Subcutaneous adipose tissue (tissue), 4 donors: ENCODE data around the gene XPO6. TPM values are rescaled to one million over a fixed set of nuclear protein-coding genes. Genes with fewer than 3 reads are reported as not detected.

ENCODE experiments used
- CTCF ChIP-seq: fragments of 450-650 bp; IDR thresholded peaks from one replicate; pipeline ENCODE4 v1.5.1; 2016; ENCODE audit warnings: low read depth, mild to moderate bottlenecking, control low read depth, antibody characterized with exemption, moderate library complexity
- total RNA-seq, 4 donors: library from RNA; depleted of rRNA; stranded (reverse); fragments of >200 nt; gene quantifications; one replicate each; pipeline ENCODE4 v1.1.0, GENCODE V29; 2016

The XPO6 gene
- total RNA-seq, 4 donors from 2014 or later = 64.1 to 121 (median 82.9) TPM

GRCh38 chr16:28078261-28078660 lies 133.5 kb downstream of the XPO6 start:
- TF ChIP-seq CTCF = no peak

GRCh38 chr16:28073836-28074235 lies 137.9 kb downstream of the XPO6 start:
- no peak for TF ChIP-seq CTCF

GRCh38 chr16:28072087-28072486 lies 139.7 kb downstream of the XPO6 start:
- no peak for TF ChIP-seq CTCF

- no peak for TF ChIP-seq CTCF
These were observed 141.6 kb downstream of the XPO6 start for GRCh38 chr16:28069971-28070794.

GRCh38 chr16:28068976-28069375 lies 142.8 kb downstream of the XPO6 start:
- TF ChIP-seq CTCF = no peak

GRCh38 chr16:28067604-28068379 lies 144.0 kb downstream of the XPO6 start:
- no peak for TF ChIP-seq CTCF

DNA sequence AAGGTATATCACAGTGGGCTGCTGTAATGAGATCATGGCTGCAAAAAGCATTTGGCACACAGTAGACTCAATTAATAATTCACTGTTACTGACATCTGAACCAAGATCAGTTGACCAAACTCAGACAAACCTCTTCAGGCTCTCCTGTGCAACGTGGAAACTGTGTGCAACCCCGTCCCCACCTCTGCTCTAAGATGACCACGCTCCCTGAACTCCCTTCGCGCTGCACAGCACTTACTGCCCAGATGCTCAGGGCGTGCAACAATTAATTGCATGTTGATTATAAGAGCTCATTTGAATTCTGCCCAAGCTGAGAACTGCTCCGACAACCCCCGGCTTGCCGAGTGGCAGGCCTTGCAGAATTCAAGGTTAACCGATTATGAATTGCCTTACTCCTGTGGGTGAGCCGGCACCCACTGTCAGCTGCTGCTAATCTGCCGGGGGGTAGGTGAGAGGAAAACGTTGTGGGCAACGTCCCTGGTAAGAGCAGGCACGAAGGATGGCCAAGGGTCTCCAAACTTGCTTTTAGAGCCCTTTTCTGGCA lies 147.0 kb downstream of the XPO6 start:
- TF ChIP-seq CTCF = no peak
